ENCODE results near the gene PARP8.
"Not testable (repeated sequence)": the region's sequence is repeated elsewhere in the genome, so short reads cannot be mapped to it uniquely, and the experiment has no call there.

The PARP8 gene

DNA sequence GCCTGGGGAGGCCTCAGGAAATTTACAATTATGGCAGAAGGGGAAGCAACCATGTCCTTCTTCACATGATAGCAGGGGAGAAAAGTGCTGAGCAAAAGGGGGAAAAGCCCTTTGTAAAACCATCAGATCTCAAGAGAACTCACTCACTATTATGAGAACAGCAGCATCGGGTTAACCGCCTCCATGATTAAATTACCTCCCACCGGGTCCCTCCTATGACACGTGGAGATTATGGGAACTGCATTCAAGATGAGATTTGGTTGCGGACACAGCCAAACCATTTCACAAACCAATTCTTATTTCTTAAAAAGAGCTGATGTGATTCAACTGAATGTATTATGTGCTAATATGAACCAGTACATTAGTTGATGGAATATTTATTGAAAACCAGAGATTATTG is 63.9 kb downstream of the PARP8 start:
- no peak for DNase-seq

DNA sequence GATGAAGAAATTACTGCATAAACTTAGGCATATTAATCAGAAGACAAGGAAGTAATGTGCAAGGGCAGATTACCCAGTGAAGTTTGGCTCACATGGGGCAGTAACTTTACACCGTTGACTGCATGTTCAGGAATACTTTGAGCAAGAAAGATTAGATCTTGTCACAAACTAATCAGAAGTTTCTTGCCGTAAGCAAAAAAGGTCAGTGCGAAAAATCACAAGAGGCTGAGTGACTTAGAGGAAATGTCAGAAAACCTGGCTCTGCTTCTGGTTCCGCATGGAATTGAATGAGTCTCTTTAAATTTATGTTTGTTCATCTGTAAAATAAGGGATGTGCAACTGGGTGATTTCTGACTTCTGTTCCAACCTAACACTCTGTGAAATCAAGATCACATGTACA is 64.4 kb downstream of the PARP8 start:
- DNase-seq: no peak

- no peak for DNase-seq
Measured at GRCh38 chr5:50733741-50734140, 67.3 kb downstream of the PARP8 start.

DNA sequence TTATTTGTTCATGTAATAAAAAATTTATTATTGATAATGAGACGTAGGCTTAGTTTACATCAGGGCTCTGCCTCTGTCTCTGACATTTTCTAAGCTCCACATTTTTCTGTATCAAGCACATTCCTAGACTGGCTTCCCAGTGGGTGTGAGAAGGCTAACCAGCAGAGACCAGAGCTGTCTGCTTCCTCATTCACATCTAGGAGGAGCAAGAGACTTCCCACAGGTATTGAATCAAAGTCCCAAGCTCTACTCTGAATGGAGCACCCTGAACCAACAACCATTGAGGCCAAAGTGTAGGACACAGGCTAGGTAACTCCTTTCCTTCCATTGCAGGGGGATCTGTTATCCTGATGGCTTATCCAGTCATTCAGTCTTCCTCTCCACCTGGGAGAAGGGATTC is 72.4 kb downstream of the PARP8 start:
- DNase-seq: no peak

DNA sequence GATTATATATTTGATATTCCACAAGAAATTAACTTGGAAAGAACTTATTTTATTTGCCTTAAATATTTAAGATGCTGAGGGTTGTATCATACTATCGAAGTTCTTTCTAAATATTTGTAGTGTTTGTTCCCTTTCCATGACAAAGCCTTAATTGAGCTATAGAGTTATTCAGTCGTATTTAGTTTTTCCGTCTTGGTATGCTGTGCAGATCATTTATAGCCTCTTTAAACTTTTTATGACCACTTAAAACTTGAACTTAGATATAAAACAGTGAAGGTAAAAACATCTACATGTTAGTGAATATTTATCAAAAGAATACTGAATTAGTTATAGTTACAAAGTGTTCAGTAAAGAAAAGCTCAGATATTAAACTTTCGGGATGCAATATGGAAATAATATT is 74.4 kb downstream of the PARP8 start:
- no peak for DNase-seq

DNA sequence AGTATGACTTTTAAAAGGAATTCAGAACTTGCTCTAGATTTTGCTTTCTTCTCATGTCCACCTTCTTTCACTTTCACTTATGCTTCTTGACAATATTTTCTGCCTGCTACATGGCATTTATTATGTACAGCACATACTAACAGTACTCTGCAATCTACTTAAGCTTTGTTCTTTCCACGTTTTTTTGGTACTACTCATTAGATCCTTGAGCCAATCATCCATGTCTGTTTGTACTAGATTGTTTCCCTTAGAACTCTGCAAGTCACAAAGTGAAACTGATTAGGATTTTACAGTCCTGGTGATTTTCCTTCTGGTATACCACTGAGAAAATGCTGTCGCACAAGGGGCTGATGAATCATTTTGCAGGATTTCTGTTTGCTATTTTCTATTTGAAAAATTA is 78.3 kb downstream of the PARP8 start:
- DNase-seq: peak; percentile 47

DNA sequence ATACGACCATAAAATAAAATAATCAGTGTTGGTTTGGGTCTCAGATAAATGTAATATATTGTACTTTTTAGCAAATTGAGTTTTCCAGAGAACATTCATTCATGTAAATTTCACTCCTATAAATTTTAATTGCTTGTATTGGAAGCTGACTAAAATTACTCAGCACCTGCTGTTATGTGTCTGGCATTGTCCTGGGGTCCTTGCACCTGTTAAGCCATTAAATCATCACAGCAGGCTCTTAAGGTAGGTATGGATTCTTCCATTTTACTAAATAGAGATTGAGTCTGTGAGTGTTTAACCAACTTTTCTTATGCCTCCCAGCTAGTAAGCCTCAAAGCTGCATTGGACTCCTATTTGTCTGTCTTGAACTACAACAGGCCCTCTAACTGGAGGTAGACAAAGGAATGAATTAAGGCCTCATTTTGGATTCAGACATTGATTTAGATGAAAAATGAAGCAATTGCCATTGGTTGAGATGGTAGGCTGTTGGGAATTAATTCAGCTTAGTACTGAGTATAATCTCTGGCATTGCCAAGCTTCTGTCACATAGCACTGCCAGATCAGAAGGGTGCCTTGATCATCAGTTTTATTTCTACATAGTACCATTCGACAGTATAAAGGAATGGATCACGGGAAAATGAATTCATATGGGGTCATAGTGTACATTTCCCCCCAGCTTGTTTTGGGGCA is 78.9 kb downstream of the PARP8 start:
- no peak for DNase-seq

- peak; percentile 26 for DNase-seq
Measured at GRCh38 chr5:50749181-50749580, 82.7 kb downstream of the PARP8 start.

GRCh38 chr5:50749873-50750272 is 83.4 kb downstream of the PARP8 start:
- DNase-seq: peak; percentile 32

- DNase-seq: peak; percentile 82
Measured at GRCh38 chr5:50751064-50751657, 84.7 kb downstream of the PARP8 start.

DNA sequence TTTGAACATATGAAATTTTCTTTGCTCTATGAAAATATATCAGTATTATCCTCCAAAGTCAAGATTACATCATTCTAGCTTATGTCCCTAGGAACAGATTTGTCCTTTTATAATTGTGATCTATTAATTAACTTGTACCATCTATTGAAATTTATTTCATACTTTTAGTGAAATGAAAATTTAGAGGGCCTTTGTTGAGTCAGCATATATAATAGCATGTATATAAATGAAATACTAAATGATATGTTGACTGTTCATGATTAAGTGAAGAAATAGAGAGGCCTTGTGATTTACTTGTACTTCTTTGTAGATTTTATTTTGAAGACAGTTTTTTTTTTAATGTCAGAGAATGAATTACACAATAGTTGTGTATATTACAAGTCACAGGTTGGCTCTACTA is 86.4 kb downstream of the PARP8 start:
- no peak for DNase-seq

GRCh38 chr5:50759526-50760270 is 93.3 kb downstream of the PARP8 start:
- DNase-seq: no peak

DNA sequence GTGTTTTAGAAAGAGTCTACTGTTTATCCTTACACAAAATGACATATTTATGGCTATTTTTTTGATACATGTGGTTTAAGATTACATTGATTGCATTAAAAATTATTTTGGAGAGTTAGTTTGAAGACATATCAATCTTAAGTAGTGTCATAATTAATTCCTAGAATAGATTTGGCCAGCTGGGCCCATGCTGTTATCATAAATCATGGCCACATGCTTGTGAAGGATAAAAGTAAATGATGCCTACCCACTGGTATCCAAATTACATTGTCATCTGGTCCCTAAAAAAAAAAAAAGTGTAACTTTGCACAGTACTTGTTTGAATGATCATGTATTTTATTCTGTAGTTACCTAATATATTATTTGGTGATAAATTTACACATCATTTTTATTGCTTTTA is 96.9 kb downstream of the PARP8 start:
- DNase-seq: no peak

GRCh38 chr5:50763846-50764245 is 97.4 kb downstream of the PARP8 start:
- no peak for DNase-seq

- no peak for DNase-seq
Measured at GRCh38 chr5:50766042-50766441, 99.6 kb downstream of the PARP8 start.

DNA sequence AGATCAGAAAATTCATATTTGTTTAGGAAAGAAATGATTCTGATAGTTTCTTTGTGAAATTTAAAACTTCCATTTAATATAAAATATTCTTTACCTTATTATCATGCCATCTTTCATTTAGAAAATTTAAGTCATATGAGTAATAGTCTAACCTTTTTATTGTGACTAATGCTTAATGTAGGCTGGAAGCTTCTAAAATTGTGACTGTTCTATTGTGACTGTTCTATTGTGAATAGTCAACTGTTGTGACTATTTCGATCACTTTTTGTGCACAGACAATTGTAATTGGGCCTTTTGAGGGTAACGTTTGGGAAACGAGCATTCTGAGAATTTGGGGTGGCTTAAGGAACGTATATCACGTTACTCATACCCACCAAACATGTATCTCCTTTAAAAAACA is 100.0 kb downstream of the PARP8 start:
- DNase-seq: no peak

DNA sequence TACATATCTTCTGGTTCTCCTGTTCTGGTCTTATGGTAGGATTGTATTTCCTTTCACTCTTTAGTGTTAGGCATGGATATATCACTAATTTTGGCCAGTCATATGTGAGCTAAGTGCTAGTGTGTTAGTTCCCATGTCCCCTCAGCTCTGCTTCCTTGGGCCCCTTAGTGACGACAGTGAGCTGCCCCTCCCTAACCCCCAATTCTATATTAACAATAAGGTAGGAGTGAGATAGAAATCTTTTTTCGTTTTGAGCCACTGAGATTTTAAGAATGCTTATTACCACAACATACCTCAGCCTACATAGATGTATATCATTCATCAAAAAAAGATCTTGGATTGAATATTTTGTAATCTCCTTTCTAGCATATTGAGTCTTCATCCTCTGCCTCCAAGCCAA is 100.5 kb downstream of the PARP8 start:
- no peak for DNase-seq

DNA sequence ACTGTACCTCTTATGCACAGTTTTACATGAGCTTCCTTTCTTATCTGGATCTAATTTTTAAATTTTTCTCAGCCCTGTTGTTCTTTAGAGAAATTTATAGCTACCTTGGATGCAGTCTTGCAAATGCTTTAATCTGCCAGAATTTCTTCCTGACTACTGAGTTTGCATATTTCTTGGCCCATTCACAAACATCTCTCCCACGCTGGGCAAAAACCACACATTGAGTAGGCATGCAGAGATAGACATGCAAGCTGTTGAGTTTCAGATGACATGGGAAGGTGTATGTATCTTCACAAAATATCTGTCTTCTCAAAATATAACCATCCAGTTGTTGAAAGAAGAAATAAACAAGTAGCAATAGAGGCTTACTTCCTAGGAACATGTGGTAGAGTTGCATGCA is 101.2 kb downstream of the PARP8 start:
- no peak for DNase-seq

DNA sequence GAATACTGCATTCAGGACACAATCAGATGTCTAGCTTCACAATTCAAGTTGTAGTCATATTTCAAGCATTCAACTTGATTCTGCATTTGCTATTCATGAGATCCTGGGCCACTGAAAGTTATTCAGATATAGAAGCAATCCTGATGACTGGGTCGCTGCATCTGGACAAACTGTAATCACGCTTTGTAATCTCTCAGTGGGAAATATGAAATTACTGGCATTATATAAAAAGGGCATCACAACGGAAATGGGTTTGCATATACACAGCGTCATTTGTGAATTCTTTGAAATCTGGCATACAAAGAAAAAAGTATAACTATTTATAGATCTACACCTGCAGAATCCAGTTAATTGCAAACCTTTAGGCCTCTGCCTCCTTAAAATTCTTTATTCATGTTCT is 102.2 kb downstream of the PARP8 start:
- DNase-seq: no peak

- no peak for DNase-seq
Measured at GRCh38 chr5:50770441-50770840, 104.0 kb downstream of the PARP8 start.

GRCh38 chr5:50774446-50775175 is 108.2 kb downstream of the PARP8 start:
- not testable (repeated sequence) for DNase-seq

DNA sequence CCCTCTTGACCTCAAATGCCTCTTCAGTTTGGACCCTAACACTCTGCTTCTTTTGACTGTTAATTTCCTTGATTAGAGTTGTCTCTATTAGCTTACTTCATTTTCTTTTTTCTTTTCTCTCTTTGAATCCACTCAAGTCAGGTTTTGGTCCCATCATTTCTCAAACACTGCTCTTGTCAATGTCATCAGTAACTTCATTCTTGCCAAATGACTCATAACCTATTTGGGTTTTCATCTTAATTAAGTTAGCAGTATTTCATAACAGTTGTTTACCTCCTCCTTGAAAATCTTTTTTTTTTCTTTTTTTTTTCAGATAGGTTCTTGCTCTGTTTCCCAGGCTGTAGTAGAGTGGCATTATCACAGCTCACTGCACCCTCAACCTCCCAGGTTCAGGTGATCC is 119.6 kb downstream of the PARP8 start:
- DNase-seq: no peak

DNA sequence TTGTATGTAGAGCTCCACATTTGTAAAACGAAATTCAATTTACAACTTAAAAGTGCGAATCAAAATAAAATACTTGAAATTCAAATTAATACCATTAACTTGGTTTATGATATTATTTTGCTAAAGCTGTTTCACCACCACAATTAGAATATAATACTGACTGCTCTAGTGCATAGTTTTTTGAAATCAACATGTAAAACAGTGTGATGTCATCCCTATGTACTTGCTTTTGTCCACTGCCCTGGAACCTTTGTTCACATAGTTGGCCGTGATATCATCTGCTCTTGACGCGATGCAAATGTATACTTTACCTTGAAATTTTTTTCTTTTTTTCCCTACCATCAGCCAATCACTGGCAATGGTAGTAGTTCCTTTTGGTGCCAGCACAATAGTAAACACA is 125.4 kb downstream of the PARP8 start:
- no peak for DNase-seq

- no peak for DNase-seq
Measured at GRCh38 chr5:50792843-50793242, 126.4 kb downstream of the PARP8 start.

Data from CD4-positive, alpha-beta T cell treated with Interleukin-17A for 1 hour (primary cell).